Adrenal gland (tissue), 12 donors: ENCODE data around the gene PRKG1. TPM values are rescaled to one million over a fixed set of nuclear protein-coding genes. Genes with fewer than 3 reads are reported as not detected.

Experiments used
- DNase-seq, 7 donors: peaks; one replicate each; pipeline ENCODE4 v3.0.0-alpha.2; 2019 to 2020
- H3K27ac ChIP-seq, 5 donors: fragments of 200-600 bp; sonication (generic) in 4 of 5; 1 replicate in 3 of 5; 2 replicates in 2 of 5; pipeline versions ENCODE4 v1.5.1 to v1.8.0; 2016 to 2020; ENCODE audit warnings: mild to moderate bottlenecking in 1 of 5
- H3K27me3 ChIP-seq: fragments of 200-600 bp; 2 replicates; pipeline ENCODE4 v1.8.0; 2021
- H3K36me3 ChIP-seq, 2 donors: fragments of 200-600 bp; replicated peaks in 1 of 2; 1 replicate in 1 of 2; 2 replicates in 1 of 2; pipeline versions ENCODE4 v1.5.1 to v1.8.0; 2018 to 2022
- H3K4me1 ChIP-seq, 2 donors: fragments of 200-600 bp; replicated peaks in 1 of 2; 1 replicate in 1 of 2; 2 replicates in 1 of 2; pipeline versions ENCODE4 v1.5.1 to v1.8.0; 2018 to 2021
- H3K4me3 ChIP-seq, 4 donors: fragments of 200-600 bp; sonication (generic) in 3 of 4; one replicate each; pipeline ENCODE4 v1.5.1; 2016 to 2018
- H3K9me3 ChIP-seq, 3 donors: fragments of 200-600 bp; sonication (generic) in 1 of 3; replicated peaks in 1 of 3; 1 replicate in 2 of 3; 2 replicates in 1 of 3; pipeline versions ENCODE4 v1.5.1 to v1.8.0; 2016 to 2021
- POLR2A ChIP-seq, 2 donors: fragments of 450-650 bp; IDR thresholded peaks; one replicate each; pipeline ENCODE4 v1.6.1; 2017; ENCODE audit warnings: antibody characterized with exemption in 2 of 2, mild to moderate bottlenecking in 2 of 2, moderate library complexity in 1 of 2
- WGBS, 4 donors: extraction: QIAGEN DNeasy Blood & Tissue Kit in 2 of 4; methylation state at CpG; one replicate each; pipeline versions ENCODE4 v1.1.5 to v1.1.7; 2013 to 2017; 5-methylcytosine and 5-hydroxymethylcytosine counted together
- intact Hi-C, 2 donors: fragments of 100-400 bp; cut with DNase I; formaldehyde crosslinking; loops; one replicate each; pipeline versions ENCODE4 v1.14.1 to v1.15.0; 2022 to 2023
- polyA plus RNA-seq, 3 donors: library from polyadenylated mRNA; stranded (reverse); fragments of 200-250 nt in 2 of 3; fragments of 350-450 nt in 1 of 3; fragmentation: Illumina TruSeq in 1 of 3; extraction: RNeasy Lipid Tissue Mini Kit (QIAGEN cat#74804) in 1 of 3; gene quantifications; one replicate each; pipeline ENCODE4 v1.2.3, GENCODE V29; 2013 to 2014
- total RNA-seq, 9 donors: library from RNA; depleted of rRNA in 4 of 9; stranded (reverse); fragments of >200 nt in 4 of 9; fragments of 120-200 nt in 1 of 9; fragmentation: NEBNext Ultra II Directional in 1 of 9; extraction: Animal tissue kit (Norgen Biotek cat#: 25700) in 1 of 9; gene quantifications; one replicate each; pipeline versions ENCODE4 v1.1.0 to v1.2.4, GENCODE V29; 2013 to 2023
- TF ChIP-seq, protein P1 (sequence below), 6 experiments: fragments of 450-650 bp in 4 of 6; fragments of 200-600 bp in 2 of 6; sonication (generic) in 1 of 6; IDR thresholded peaks; 1 replicate in 5 of 6; 2 replicates in 1 of 6; pipeline versions ENCODE4 v1.5.1 to v1.8.0; 2016 to 2021; ENCODE audit warnings: antibody characterized with exemption in 6 of 6, mild to moderate bottlenecking in 2 of 6, moderate library complexity in 1 of 6
- donor health status: healthy with polysubstance abuse.
- donor health status: Bipolar disorder and iron deficiency.
- donor health status: DM: yes; HTN: yes; CAD: no.
- donor health status: DM: no; HTN: no; CAD: no.
- donor health status: DM: no; HTN: no; CAD: no.
- donor health status: DM: yes; HTN: yes; CAD: no.

Gene PRKG1
- total and polyA plus RNA-seq, 12 donors, result 6.9 to 104 (median 29.7) TPM

DNA sequence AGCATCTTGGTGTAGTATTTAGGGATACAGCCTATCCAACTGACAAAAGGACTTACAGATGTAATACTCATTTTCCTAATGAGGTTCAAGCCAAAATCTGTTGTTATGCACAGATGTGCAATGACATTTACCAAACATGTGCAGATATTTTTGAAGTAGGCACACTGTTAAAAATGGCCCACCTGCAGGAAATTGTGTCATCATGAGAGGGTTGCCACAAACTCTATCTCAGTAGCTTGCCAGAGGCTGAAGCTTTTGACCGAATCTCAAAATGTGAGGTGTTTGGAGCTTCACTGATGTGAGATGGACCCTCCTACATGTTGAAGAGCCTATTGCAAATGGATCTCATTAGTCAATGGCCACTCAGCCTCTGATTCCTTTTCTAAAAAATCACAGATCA, 714.8 kb downstream of the PRKG1 start:
- intact Hi-C loops, result no loop called here
- H3K36me3 ChIP-seq, result no peaks in the 10 kb centered on the region
- no peak overlapping the region for H3K27ac ChIP-seq
- no peaks in the 10 kb centered on the region for H3K27me3 ChIP-seq
- 77 to 93% (median 90%) methylated on average over 1 of the region's 1 CpG for WGBS, 4 donors
- H3K9me3 ChIP-seq, result peaks cover 0 to 14% (median 0%) of the 10 kb centered on the region in 3 donors
- TF ChIP-seq, protein P1, sequence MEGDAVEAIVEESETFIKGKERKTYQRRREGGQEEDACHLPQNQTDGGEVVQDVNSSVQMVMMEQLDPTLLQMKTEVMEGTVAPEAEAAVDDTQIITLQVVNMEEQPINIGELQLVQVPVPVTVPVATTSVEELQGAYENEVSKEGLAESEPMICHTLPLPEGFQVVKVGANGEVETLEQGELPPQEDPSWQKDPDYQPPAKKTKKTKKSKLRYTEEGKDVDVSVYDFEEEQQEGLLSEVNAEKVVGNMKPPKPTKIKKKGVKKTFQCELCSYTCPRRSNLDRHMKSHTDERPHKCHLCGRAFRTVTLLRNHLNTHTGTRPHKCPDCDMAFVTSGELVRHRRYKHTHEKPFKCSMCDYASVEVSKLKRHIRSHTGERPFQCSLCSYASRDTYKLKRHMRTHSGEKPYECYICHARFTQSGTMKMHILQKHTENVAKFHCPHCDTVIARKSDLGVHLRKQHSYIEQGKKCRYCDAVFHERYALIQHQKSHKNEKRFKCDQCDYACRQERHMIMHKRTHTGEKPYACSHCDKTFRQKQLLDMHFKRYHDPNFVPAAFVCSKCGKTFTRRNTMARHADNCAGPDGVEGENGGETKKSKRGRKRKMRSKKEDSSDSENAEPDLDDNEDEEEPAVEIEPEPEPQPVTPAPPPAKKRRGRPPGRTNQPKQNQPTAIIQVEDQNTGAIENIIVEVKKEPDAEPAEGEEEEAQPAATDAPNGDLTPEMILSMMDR (IDR thresholded peaks at IDR 0.05), result no peak
- no peak for TF ChIP-seq POLR2A (IDR thresholded peaks at IDR 0.05)
- no peaks in the 10 kb centered on the region for H3K4me1 ChIP-seq
- no peak for DNase-seq
- H3K4me3 ChIP-seq, result no peak overlapping the region

GRCh38 chr10:51789903-51790302, 715.6 kb downstream of the PRKG1 start:
- no peaks in the 10 kb centered on the region for H3K36me3 ChIP-seq
- TF ChIP-seq, protein P1 (IDR thresholded peaks at IDR 0.05), result no peak
- no peak for TF ChIP-seq POLR2A (IDR thresholded peaks at IDR 0.05)
- H3K27me3 ChIP-seq, result no peaks in the 10 kb centered on the region
- DNase-seq, result no peak
- peaks cover 0 to 14% (median 0%) of the 10 kb centered on the region in 3 donors for H3K9me3 ChIP-seq
- no peak overlapping the region for H3K27ac ChIP-seq
- WGBS, 4 donors, result 77 to 91% (median 83%) methylated on average over 4 of the region's 4 CpGs
- intact Hi-C loops, result no loop called here
- no peaks in the 10 kb centered on the region for H3K4me1 ChIP-seq
- H3K4me3 ChIP-seq, result no peak overlapping the region

GRCh38 chr10:51792678-51793077, 718.4 kb downstream of the PRKG1 start:
- TF ChIP-seq POLR2A (IDR thresholded peaks at IDR 0.05), result no peak
- TF ChIP-seq, protein P1 (IDR thresholded peaks at IDR 0.05), result no peak
- Histone ChIP-seq H3K27me3 (no peaks in the 10 kb centered on the region), H3K4me1 (no peaks in the 10 kb centered on the region), H3K36me3 (no peaks in the 10 kb centered on the region), H3K4me3 (no peak overlapping the region), H3K9me3 (peaks cover 0 to 14% (median 0%) of the 10 kb centered on the region in 3 donors), H3K27ac (no peak overlapping the region)
- intact Hi-C loops, result no loop called here
- DNase-seq, result no peak

DNA sequence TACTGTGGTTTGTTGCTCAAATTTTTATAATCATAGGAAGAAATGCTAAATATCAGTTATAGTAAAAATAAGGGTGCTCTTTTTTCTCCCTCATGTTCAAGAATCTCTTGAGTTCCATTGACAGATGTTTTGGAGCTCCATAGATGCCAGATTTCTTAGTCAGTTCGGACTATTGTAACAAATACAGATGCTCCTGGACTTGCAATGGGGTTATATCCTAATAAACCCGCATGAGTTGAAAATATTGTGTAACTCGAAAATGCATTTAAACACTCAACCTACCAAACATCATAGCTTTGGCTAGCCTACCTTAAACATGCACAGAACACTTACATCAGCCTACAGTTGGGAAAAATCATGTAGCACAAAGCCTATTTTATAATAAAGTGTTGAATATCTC, 725.8 kb downstream of the PRKG1 start:
- H3K4me3 ChIP-seq, result no peak overlapping the region
- TF ChIP-seq, protein P1 (IDR thresholded peaks at IDR 0.05), result no peak
- no peak for TF ChIP-seq POLR2A (IDR thresholded peaks at IDR 0.05)
- WGBS, 4 donors, result 90 to 93% (median 91%) methylated on average over 3 of the region's 3 CpGs
- intact Hi-C loops, result no loop called here
- H3K27ac ChIP-seq, result no peak overlapping the region
- H3K4me1 ChIP-seq, result peaks cover 0 to 13% of the 10 kb centered on the region in 2 donors
- no peak for DNase-seq
- H3K36me3 ChIP-seq, result no peaks in the 10 kb centered on the region
- no peaks in the 10 kb centered on the region for H3K9me3 ChIP-seq
- no peaks in the 10 kb centered on the region for H3K27me3 ChIP-seq
